ENCODE measurements around the gene CAMK2B. TPM values are rescaled to one million over a fixed set of nuclear protein-coding genes. Genes with fewer than 3 reads are reported as not detected.
"Not testable (repeated sequence)": the region's sequence is repeated elsewhere in the genome, so short reads cannot be mapped to it uniquely, and the experiment has no call there.

CAMK2B gene
- total RNA-seq, 1 donor from 2014 or later: not detected

DNA sequence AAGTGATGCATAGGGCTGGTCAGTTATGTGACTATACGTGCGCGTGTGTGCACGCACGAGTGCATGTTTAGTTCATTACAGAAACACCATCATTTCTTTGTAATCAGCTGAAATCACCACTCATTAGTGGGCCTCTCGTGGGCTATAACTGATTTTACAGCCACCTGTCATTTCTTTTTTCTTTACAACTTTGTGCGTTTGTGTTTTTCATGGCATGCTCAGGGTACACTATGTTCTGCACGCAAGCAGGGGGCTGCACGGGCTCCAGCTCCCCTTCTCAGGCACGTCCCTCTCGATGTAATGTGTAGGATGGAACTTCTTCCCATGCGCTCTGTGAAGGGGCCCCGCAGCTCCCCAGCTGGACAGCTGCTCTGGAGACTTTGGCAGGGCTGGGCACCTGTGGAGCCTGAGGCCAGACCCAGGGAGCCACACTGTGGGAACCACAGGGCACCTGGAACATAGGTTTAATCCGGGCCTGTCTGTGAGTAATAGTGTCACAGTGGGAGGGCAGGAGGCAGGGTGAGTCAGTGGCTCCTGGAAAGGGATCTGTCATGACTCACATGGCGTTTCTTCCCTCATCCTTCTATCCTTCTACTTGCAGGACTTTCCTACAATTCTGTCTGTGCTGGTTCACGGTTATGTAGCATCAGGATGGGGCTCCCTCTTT lies 141.1 kb downstream of the CAMK2B start:
- H3K4me3 ChIP-seq (ENCODE audit: low read depth, low read length): no peak overlapping the region
- DNase-seq (ENCODE audit: low read depth): peak; percentile 67
- TF ChIP-seq, protein P1, sequence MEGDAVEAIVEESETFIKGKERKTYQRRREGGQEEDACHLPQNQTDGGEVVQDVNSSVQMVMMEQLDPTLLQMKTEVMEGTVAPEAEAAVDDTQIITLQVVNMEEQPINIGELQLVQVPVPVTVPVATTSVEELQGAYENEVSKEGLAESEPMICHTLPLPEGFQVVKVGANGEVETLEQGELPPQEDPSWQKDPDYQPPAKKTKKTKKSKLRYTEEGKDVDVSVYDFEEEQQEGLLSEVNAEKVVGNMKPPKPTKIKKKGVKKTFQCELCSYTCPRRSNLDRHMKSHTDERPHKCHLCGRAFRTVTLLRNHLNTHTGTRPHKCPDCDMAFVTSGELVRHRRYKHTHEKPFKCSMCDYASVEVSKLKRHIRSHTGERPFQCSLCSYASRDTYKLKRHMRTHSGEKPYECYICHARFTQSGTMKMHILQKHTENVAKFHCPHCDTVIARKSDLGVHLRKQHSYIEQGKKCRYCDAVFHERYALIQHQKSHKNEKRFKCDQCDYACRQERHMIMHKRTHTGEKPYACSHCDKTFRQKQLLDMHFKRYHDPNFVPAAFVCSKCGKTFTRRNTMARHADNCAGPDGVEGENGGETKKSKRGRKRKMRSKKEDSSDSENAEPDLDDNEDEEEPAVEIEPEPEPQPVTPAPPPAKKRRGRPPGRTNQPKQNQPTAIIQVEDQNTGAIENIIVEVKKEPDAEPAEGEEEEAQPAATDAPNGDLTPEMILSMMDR (conservative IDR thresholded peaks at IDR 0.05; ENCODE audit: low read depth, low read length): no peak

DNA sequence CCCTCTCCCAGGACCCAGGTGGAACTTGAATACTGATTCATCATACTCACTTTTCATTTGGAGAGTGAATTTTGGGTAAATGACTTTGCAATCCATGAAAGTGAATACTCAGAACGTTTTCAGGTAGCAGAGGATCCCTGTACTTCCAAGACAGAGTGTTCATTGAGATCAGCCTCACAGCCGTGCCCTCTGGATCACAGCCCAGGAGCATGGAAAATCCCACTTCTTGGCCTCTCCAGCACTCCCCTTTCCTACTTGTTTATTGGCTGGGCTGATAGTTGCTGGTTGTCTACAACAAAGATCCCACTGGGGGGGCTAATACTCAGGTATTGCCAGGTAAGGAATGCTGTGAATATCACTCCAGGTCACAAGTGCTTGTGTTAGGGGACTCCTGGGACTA lies 142.0 kb downstream of the CAMK2B start:
- no peak for DNase-seq (ENCODE audit: low read depth)
- TF ChIP-seq, protein P1 (conservative IDR thresholded peaks at IDR 0.05; ENCODE audit: low read depth, low read length): no peak
- no peak overlapping the region for H3K4me3 ChIP-seq (ENCODE audit: low read depth, low read length)

DNA sequence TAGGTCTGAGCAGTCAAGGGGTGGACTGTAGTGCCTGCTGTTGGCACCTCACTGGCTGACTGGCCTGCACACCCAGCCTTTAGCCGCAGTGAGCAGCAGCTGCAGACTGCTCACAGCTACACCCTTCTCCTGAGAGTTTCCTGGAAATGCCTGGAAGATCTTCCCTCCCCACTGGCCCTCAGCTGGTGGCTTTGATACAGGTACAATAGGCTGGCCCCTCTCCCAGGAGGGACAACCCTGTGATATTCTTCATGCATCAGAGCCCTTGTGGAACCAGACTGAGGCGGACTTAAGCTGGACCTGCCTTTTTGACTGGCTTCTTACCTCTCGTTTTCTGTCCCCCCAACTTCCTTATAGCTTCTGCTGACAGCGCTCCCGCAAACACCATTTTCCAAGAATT lies 142.6 kb downstream of the CAMK2B start:
- TF ChIP-seq, protein P1 (conservative IDR thresholded peaks at IDR 0.05; ENCODE audit: low read depth, low read length): no peak
- no peak overlapping the region for H3K4me3 ChIP-seq (ENCODE audit: low read depth, low read length)
- DNase-seq (ENCODE audit: low read depth): no peak

DNA sequence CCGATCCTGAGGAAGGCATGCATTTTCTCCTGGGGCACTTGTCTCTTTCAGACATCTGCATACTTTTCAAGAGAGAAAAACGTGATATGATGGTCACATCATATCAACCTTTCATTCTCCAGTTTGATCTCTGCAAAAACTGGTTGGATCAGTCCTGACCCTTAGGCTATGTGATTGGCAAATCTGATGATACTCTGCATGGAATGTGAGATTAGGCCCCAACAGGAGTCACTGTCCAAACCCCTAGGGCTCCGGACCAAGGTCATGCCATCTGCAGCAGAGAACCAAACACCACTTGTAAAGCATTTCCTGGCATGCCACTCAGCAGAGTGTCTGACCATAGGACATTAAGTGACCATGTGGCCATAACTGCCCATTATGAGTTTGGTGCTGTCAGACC lies 144.8 kb downstream of the CAMK2B start:
- no peak overlapping the region for H3K4me3 ChIP-seq (ENCODE audit: low read depth, low read length)
- no peak for DNase-seq (ENCODE audit: low read depth)
- TF ChIP-seq, protein P1 (conservative IDR thresholded peaks at IDR 0.05; ENCODE audit: low read depth, low read length): no peak

DNA sequence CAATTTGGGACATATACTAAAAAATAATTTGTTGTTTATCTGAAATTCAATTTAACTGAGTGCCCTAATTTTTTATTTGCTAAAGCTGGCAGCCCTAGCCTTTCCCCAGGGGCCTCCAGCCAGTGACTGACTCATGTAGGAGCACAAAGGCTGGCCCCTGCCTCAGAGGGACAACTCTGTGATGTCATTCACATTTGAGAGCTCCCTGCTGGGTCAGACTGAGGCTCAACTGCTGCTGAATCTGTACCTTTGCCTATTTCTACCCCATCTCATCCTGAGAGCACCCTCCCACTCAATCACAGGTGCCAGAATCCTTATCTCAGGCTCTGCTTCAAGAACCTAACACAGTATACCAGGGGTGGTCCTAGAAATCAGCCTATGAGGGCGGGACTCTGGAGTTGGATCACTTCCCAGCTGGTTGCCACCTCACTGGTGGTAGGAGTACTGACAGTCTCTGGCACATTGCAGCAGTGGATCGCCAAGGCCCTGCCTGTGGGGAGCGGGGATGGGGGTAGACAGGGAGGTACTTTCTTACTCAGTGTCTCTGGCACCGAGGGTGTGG lies 147.7 kb downstream of the CAMK2B start:
- no peak overlapping the region for H3K4me3 ChIP-seq (ENCODE audit: low read depth, low read length)
- DNase-seq (ENCODE audit: low read depth): no peak
- TF ChIP-seq, protein P1 (conservative IDR thresholded peaks at IDR 0.05; ENCODE audit: low read depth, low read length): no peak

DNA sequence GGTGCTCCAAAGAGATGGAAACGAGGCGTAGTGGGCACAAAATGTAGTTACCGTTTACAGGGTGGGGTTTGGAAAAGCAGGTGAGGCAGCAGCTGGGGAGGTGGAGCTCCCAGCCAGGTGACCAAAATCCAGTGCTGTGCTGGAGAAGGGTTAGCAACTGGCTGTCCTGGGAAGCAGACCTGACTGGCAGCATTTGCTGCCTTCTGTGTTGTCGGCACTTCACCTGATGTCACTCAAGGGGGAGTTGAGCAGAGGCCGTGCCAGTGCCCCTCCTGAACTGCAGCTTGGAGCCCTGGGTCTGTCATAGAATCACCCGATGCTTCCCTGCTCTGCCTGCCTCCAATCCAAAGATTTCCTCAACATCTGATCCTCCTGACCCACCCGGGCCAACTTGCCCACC lies 148.9 kb downstream of the CAMK2B start:
- no peak for DNase-seq (ENCODE audit: low read depth)
- TF ChIP-seq, protein P1 (conservative IDR thresholded peaks at IDR 0.05; ENCODE audit: low read depth, low read length): no peak
- no peak overlapping the region for H3K4me3 ChIP-seq (ENCODE audit: low read depth, low read length)

DNA sequence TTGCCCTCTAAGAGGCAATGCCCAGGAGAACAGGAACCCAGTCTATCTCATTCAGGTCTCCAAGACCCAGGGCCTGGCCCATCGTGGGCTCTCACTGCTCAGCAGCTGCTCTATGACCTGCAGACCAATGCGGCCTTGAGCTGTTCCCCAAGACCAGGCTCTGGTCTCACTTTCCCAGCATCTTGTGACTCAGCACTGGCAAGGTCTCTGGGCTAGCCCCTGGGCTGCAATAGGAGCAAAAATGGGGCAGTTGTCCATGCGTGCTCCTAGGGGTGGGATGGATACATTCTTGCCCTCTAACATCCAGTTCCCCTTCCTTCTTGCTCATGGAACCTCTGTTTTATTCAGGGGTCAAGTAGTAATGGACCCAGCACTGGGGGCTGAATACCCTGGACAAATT lies 149.7 kb downstream of the CAMK2B start:
- no peak for DNase-seq (ENCODE audit: low read depth)
- H3K4me3 ChIP-seq (ENCODE audit: low read depth, low read length): no peak overlapping the region
- TF ChIP-seq, protein P1 (conservative IDR thresholded peaks at IDR 0.05; ENCODE audit: low read depth, low read length): no peak

DNA sequence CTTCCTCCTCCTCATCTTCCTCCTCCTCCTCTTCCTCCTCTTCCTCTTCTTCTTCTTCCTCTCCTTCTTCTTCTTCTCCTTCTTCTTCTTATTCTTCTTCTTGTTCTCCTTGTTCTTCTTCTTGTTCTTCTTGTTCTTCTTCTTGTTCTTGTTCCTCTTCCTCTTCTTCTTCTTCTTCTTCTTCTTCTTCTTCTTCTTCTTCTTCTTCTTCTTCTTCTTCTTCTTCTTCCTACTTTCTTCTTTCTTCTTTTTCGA lies 150.8 kb downstream of the CAMK2B start:
- not testable (repeated sequence) for H3K4me3 ChIP-seq (ENCODE audit: low read depth, low read length); DNase-seq (ENCODE audit: low read depth)

Data from epithelial cell of proximal tubule (primary cell).